ENCODE results near the gene KIF3A.

DNA sequence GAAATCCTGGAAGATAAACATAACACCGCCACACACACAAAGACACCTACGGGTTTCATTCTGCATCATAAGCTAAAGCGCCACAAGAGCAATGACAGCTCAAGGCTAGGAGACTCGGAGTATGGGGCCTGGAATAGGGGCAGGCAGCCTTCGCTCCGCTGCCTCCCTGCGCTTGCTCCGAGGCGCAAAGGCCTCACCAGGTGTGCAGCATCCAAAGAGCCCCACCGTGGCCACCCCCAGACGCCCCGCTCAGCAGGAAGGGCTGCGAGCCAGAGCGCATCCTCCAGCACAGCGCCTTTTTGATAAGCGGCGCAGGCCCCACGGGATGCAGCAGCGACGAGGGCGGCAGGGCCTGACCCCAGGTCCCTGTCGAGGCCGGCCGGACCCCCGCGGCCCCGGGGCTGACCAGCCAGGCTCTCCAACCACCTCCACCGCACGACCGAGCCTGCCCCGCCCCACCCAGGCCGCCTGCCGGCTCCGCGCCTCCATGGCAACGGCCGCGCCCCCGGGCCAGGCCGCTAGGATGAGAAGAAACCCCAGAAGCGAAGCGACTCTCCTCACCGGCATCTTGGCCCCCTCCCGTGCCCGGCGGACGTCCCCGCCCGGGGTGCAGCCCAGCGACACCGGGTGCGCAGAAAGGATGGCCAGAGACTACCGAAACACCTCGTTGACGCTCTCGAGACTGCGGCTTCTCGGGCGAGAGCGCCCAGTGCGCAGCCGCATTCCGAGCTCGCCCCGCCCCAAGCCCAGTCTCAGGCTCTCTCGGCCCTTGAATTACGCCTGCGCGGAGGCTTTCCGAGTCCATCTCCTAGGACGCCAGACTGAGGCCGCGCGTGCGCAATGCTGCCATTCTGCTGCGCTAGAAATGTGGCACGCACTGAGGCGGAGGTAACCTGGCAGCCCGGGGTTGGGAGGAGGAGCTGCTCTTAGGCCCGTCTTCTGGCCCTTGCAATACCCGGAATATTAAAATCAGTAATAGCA is at the start of gene KIF3A:
- TF ChIP-seq, protein P1, sequence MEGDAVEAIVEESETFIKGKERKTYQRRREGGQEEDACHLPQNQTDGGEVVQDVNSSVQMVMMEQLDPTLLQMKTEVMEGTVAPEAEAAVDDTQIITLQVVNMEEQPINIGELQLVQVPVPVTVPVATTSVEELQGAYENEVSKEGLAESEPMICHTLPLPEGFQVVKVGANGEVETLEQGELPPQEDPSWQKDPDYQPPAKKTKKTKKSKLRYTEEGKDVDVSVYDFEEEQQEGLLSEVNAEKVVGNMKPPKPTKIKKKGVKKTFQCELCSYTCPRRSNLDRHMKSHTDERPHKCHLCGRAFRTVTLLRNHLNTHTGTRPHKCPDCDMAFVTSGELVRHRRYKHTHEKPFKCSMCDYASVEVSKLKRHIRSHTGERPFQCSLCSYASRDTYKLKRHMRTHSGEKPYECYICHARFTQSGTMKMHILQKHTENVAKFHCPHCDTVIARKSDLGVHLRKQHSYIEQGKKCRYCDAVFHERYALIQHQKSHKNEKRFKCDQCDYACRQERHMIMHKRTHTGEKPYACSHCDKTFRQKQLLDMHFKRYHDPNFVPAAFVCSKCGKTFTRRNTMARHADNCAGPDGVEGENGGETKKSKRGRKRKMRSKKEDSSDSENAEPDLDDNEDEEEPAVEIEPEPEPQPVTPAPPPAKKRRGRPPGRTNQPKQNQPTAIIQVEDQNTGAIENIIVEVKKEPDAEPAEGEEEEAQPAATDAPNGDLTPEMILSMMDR (IDR thresholded peaks at IDR 0.05) = peak in 1 of 4 donors; percentile 32
- no peak for TF ChIP-seq POLR2A (IDR thresholded peaks at IDR 0.05)
